PC-3 (cell line): ENCODE measurements around the gene PSRC1. TPM values are rescaled to one million over a fixed set of nuclear protein-coding genes. Genes with fewer than 3 reads are reported as not detected.

Experiments used
- ATAC-seq: fragments of 200-7000 bp; cut with Tn5 transposase; 2 replicates; pipeline ENCODE4 v1.9.1; 2020; ENCODE audit warnings: mild to moderate bottlenecking, moderate library complexity
- BruUV-seq: library from RNA; stranded (reverse); fragments of 400-500 nt; replicated peaks from 2 replicates; lab custom pipeline; 2021; lab: Mats Ljungman, UMichigan
- CTCF ChIA-PET: fragments of 300-600 bp; sonication (Branson Sonifier 250); formaldehyde crosslinking; loops from one replicate; lab custom pipeline; 2022; ENCODE audit warnings: antibody characterized with exemption; lab: Charles Lee
- POLR2A ChIA-PET: fragments of 300-600 bp; sonication (Branson Sonifier 250); formaldehyde crosslinking; loops from one replicate; lab custom pipeline; 2022; ENCODE audit warnings: antibody characterized with exemption; ENCODE audit not compliant: unreplicated experiment; lab: Charles Lee
- DNase-seq: peaks from one replicate; pipeline ENCODE4 v3.0.0-alpha.2; 2015
- H2AFZ ChIP-seq: fragments of 300-600 bp; sonication (generic); 2 replicates; pipeline ENCODE4 v1.6.0; 2016; ENCODE audit warnings: antibody characterized with exemption, low read length
- H3F3A ChIP-seq: fragments of 300-600 bp; sonication (generic); one replicate; pipeline ENCODE4 v1.6.0; 2017; ENCODE audit warnings: antibody characterized with exemption, low read length, control low read depth, mild to moderate bottlenecking; ENCODE audit not compliant: unreplicated experiment
- H3K27ac ChIP-seq: fragments of 300-600 bp; sonication (generic); 2 replicates; pipeline ENCODE4 v1.5.1; 2016; ENCODE audit warnings: mild to moderate bottlenecking, low read length
- H3K27me3 ChIP-seq: fragments of 300-600 bp; sonication (generic); 2 replicates; pipeline ENCODE4 v1.6.1; 2016; ENCODE audit warnings: low read length, mixed read lengths
- H3K36me3 ChIP-seq: fragments of 300-600 bp; sonication (generic); 2 replicates; pipeline ENCODE4 v1.6.1; 2016; ENCODE audit warnings: low read depth, mixed run types, low read length, mixed read lengths
- H3K4me1 ChIP-seq: fragments of 300-600 bp; sonication (generic); 2 replicates; pipeline ENCODE4 v1.5.1; 2016; ENCODE audit warnings: low read length; ENCODE audit not compliant: insufficient read depth
- H3K4me2 ChIP-seq: fragments of 300-600 bp; sonication (generic); 2 replicates; pipeline ENCODE4 v1.6.0; 2016; ENCODE audit warnings: low read length
- H3K4me3 ChIP-seq: fragments of 300-600 bp; sonication (generic); 2 replicates; pipeline ENCODE4 v1.5.1; 2016; ENCODE audit warnings: mild to moderate bottlenecking, low read length, mixed read lengths
- H3K79me2 ChIP-seq: fragments of 300-600 bp; sonication (generic); 2 replicates; pipeline ENCODE4 v1.6.1; 2017; ENCODE audit warnings: low read length, mixed read lengths
- H3K9ac ChIP-seq: fragments of 300-600 bp; sonication (generic); 2 replicates; pipeline ENCODE4 v1.6.0; 2016; ENCODE audit warnings: mild to moderate bottlenecking, low read length
- H3K9me2 ChIP-seq: fragments of 300-600 bp; sonication (generic); replicated peaks from 2 replicates; pipeline ENCODE4 v1.6.1; 2016; ENCODE audit warnings: mixed run types, low read length, mixed read lengths
- H3K9me3 ChIP-seq: fragments of 300-600 bp; sonication (generic); 2 replicates; pipeline ENCODE4 v1.6.1; 2016; ENCODE audit warnings: low read length, mixed read lengths
- H4K20me1 ChIP-seq: fragments of 300-600 bp; sonication (generic); 2 replicates; pipeline ENCODE4 v1.6.1; 2016; ENCODE audit warnings: low read length, mixed read lengths
- CTCF ChIP-seq: fragments of 300-600 bp; sonication (generic); conservative IDR thresholded peaks from 2 replicates; pipeline ENCODE4 v1.5.1; 2017; ENCODE audit warnings: antibody characterized with exemption, low read depth, mild to moderate bottlenecking, low read length
- EZH2 ChIP-seq: fragments of 300-600 bp; sonication (generic); IDR thresholded peaks from one replicate; pipeline ENCODE4 v1.6.1; 2017; ENCODE audit warnings: antibody characterized with exemption, mild to moderate bottlenecking, low read length; ENCODE audit not compliant: unreplicated experiment
- EZH2phosphoT487 ChIP-seq: fragments of 300-600 bp; sonication (generic); IDR thresholded peaks from 2 replicates; pipeline ENCODE4 v1.6.1; 2018; ENCODE audit warnings: mild to moderate bottlenecking, antibody characterized with exemption, low read length, borderline replicate concordance
- intact Hi-C: fragments of 100-400 bp; cut with micrococcal nuclease; formaldehyde crosslinking; loops from 2 replicates; pipeline ENCODE4 v1.9.0; 2023
- total RNA-seq: library from RNA; depleted of rRNA; stranded (reverse); fragments of >200 nt; gene quantifications from 2 replicates; pipeline ENCODE4 v1.2.3, GENCODE V29; 2014

The PSRC1 gene
- total RNA-seq, 1 experiment from 2014 or later: 33.8 TPM

GRCh38 chr1:109327285-109327684, 44.3 kb upstream of the PSRC1 start:
- H3K9ac ChIP-seq: no peak overlapping the region
- no peak for TF ChIP-seq EZH2phosphoT487
- TF ChIP-seq EZH2: no peak
- no peak for TF ChIP-seq CTCF
- H3K4me2 ChIP-seq: no peak overlapping the region
- no peak overlapping the region for H3K27ac ChIP-seq
- no peaks in the 10 kb centered on the region for H3K4me1 ChIP-seq
- DNase-seq (no peak), ATAC-seq (no peak)
- peaks cover 26% of the 10 kb centered on the region for H3K36me3 ChIP-seq
- H3K27me3 ChIP-seq: no peaks in the 10 kb centered on the region
- ChIA-PET CTCF (no interaction called here), POLR2A (no interaction called here)
- H3K79me2 ChIP-seq: no peaks in the 10 kb centered on the region
- no peak overlapping the region for H2AFZ ChIP-seq
- no peaks in the 10 kb centered on the region for H3F3A ChIP-seq
- H4K20me1 ChIP-seq: no peaks in the 10 kb centered on the region
- intact Hi-C loops: no loop called here
- peaks cover 12% of the 10 kb centered on the region for H3K9me3 ChIP-seq
- H3K4me3 ChIP-seq: no peak overlapping the region
- no peaks in the 10 kb centered on the region for H3K9me2 ChIP-seq
- no TSS peak for BruUV-seq

- Histone ChIP-seq H3F3A (no peaks in the 10 kb centered on the region), H4K20me1 (no peaks in the 10 kb centered on the region), H3K27ac (no peak overlapping the region), H3K27me3 (no peaks in the 10 kb centered on the region), H3K36me3 (peaks cover 5% of the 10 kb centered on the region; the same call in 1 of the 2 replicates), H3K9ac (no peak overlapping the region), H3K4me3 (no peak overlapping the region), H3K9me2 (no peaks in the 10 kb centered on the region), H3K4me2 (no peak overlapping the region), H3K9me3 (no peaks in the 10 kb centered on the region), H2AFZ (no peak overlapping the region), H3K79me2 (no peaks in the 10 kb centered on the region), H3K4me1 (no peaks in the 10 kb centered on the region)
- ChIA-PET POLR2A (no interaction called here), CTCF (no interaction called here)
- no TSS peak for BruUV-seq
- no peak for ATAC-seq
- intact Hi-C loops: no loop called here
- TF ChIP-seq EZH2 (no peak), CTCF (no peak), EZH2phosphoT487 (no peak)
- no peak for DNase-seq
These were observed 40.0 kb upstream of the PSRC1 start for GRCh38 chr1:109322974-109323373.

GRCh38 chr1:109319114-109319513, 36.2 kb upstream of the PSRC1 start:
- no peak for ATAC-seq
- H3K9me3 ChIP-seq: no peaks in the 10 kb centered on the region
- no peaks in the 10 kb centered on the region for H3K36me3 ChIP-seq
- no peaks in the 10 kb centered on the region for H3K79me2 ChIP-seq
- no peaks in the 10 kb centered on the region for H4K20me1 ChIP-seq
- TF ChIP-seq EZH2 (no peak), EZH2phosphoT487 (no peak), CTCF (no peak)
- H3K4me1 ChIP-seq: no peaks in the 10 kb centered on the region
- H3K9ac ChIP-seq: no peak overlapping the region
- no peak overlapping the region for H3K27ac ChIP-seq
- DNase-seq: no peak
- no peak overlapping the region for H2AFZ ChIP-seq
- H3K4me3 ChIP-seq: no peak overlapping the region
- intact Hi-C loops: no loop called here
- ChIA-PET POLR2A (no interaction called here), CTCF (no interaction called here)
- H3K9me2 ChIP-seq: no peaks in the 10 kb centered on the region
- no peak overlapping the region for H3K4me2 ChIP-seq
- H3F3A ChIP-seq: no peaks in the 10 kb centered on the region
- no TSS peak for BruUV-seq
- H3K27me3 ChIP-seq: no peaks in the 10 kb centered on the region
